T-helper 1 cell treated with Interleukin-12 subunit alpha and Interleukin-12 subunit beta and Interleukin-4 antibody, amounts not matched to agents 30 μg/mL and 1 μg/mL, for 36 hours (primary cell): Measurements from ENCODE around the gene KCTD2.

Experiments
- H3K27ac Mint-ChIP-seq: one replicate; pipeline ENCODE4 v1.8.0; 2021; ENCODE audit warnings: mild to moderate bottlenecking, mixed read lengths
- H3K27me3 Mint-ChIP-seq: one replicate; pipeline ENCODE4 v1.8.0; 2021; ENCODE audit warnings: low read depth, mixed read lengths
- H3K36me3 Mint-ChIP-seq: one replicate; pipeline ENCODE4 v1.8.0; 2021; ENCODE audit warnings: low read depth, mixed read lengths
- H3K4me1 Mint-ChIP-seq: one replicate; pipeline ENCODE4 v1.8.0; 2021; ENCODE audit warnings: low read depth, mixed read lengths
- H3K4me3 Mint-ChIP-seq: one replicate; pipeline ENCODE4 v1.8.0; 2021; ENCODE audit warnings: mild to moderate bottlenecking, moderate library complexity, mixed read lengths
- H3K9me3 Mint-ChIP-seq: one replicate; pipeline ENCODE4 v1.8.0; 2021; ENCODE audit warnings: mixed read lengths

The KCTD2 gene

DNA sequence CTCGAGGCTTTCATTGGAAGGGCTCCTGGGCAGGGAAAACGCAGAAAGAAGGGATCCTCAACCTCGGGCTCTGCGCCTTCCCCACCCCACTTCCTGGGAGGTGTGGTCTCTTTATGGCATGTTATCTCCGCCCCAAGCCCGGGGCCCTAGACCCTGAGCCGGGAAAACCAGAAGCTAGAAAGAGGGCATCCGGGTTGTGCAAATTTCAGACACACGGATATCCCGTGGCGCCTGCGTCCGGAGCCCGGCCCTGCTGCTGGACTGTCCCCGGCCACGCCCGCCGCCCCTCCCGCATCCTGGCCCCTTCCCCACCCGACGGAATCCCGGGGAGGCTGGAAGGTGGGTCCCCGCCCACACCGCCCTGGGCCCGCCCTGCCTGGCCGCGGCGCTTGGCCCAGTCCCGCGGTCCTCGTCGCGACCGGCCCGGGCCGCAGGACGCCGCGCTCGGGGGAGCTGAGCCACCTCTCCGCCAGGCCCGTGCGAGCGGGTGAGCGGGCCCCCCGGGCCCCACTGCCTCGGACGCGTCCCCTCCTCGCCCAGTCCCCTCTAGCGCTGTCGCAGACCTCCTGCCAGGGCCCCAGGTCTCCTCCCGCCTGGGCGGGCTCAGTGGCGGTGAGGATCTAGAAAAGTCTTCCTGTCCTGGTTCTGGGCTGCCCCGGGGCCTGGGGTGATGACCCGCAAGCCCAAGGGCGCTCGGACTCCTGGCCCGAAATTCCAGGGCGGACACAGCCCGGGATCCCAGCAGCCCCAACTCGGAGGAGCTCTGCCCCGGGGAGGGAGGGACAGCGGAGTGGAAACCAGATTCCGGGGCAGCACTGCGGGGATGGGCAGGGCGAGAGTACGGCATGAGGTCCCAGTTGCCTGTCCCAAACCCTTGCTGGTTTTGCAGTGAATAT is 40.8 kb downstream of the KCTD2 start, which contains the start of gene SLC16A5:
Gene SLC16A5 (plus strand): TSS at position 397 of the 896 bp plus-strand sequence. CDS start 5,683 bp downstream, outside the sequence.
- Mint-ChIP-seq H3K4me3 (peak within 1 kb of the TSS; percentile 75), H3K4me1 (peaks cover 31% of the 10 kb centered on the region), H3K36me3 (no peaks in the 10 kb centered on the region), H3K9me3 (no peaks in the 10 kb centered on the region), H3K27me3 (no peaks in the 10 kb centered on the region), H3K27ac (peak within 1 kb of the TSS; percentile 73)

- Mint-ChIP-seq H3K4me1 (peaks cover 31% of the 10 kb centered on the region), H3K4me3 (peak overlapping the region; percentile 49), H3K27me3 (no peaks in the 10 kb centered on the region), H3K27ac (peak overlapping the region; percentile 73), H3K36me3 (no peaks in the 10 kb centered on the region), H3K9me3 (no peaks in the 10 kb centered on the region)
Observed at GRCh38 chr17:75088465-75089417, 41.7 kb downstream of the KCTD2 start.

DNA sequence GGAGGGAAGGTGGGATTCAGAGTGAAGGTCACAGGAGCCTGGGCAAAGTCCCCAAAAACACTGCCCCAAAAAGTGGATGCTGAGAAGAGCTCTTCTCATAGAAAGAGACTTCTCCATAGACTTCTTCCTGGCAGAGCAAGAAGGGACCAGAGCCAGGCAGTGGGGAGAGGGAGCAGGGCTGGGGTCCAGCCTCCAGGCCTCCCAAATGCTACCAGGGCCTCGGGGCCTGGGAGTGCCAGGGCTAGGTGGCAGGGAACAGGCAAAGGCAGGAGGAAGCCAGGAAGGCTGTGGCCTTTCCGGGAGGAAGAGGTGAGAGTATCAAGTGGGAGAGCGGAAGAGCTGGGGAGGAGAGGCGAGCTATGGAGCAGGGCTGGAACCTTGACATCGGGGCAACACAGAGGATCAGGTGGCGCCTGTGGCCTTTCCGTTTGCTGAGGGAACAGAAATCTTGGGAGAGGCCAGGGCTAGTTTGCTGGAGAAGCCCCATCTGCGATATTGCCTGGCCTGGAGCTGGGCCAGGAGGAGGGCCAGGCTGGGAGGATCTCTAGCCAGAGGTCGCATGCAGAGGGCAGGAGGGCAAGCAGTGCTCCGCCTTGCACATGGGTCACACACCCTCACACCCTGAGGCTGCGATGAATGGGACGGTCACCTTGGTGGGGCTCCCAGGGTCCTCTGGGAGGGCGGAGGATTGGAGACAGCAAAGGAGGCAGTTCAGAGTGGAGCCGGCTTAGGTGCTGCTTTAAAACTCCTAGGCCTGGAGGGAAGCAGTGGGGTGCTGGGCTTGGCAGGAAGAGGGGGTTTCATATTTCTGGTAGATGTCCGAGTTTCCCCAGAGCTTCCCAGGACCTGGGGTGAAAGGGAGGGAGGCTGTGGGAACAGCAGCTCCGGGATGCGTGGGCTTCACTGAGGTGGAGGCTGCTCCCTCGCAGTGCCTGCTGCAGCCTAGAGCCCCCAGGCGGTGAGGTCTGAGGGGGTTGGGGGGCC is 44.1 kb downstream of the KCTD2 start:
- no peaks in the 10 kb centered on the region for H3K36me3 Mint-ChIP-seq
- H3K9me3 Mint-ChIP-seq: no peaks in the 10 kb centered on the region
- H3K4me1 Mint-ChIP-seq: peaks cover 29% of the 10 kb centered on the region
- no peaks in the 10 kb centered on the region for H3K27me3 Mint-ChIP-seq
- no peak overlapping the region for H3K27ac Mint-ChIP-seq
- H3K4me3 Mint-ChIP-seq: no peak overlapping the region

DNA sequence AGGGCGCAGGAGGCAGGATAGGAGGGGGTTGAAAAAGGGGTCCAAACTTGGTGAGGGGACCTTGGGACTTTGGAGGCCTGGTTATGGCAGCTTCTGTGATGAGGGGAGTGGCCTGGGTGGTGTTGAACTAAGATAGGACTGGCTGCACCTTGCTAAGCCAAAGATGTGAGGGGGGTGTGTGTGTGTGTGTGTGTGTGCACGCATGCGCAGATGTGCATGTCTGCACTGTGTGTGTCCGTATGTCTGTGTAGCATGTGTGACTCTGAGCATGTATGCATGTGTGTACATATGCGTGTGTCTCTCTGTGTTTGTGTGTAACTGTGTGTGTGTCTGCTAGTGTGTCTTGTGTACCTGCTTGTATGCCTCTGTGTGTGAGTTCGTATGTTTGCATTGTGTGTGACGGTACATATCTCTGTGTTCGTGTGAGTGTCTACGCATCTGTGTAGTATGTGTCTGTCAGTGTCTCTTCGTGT is 44.9 kb downstream of the KCTD2 start:
- no peaks in the 10 kb centered on the region for H3K36me3 Mint-ChIP-seq
- peaks cover 24% of the 10 kb centered on the region for H3K4me1 Mint-ChIP-seq

DNA sequence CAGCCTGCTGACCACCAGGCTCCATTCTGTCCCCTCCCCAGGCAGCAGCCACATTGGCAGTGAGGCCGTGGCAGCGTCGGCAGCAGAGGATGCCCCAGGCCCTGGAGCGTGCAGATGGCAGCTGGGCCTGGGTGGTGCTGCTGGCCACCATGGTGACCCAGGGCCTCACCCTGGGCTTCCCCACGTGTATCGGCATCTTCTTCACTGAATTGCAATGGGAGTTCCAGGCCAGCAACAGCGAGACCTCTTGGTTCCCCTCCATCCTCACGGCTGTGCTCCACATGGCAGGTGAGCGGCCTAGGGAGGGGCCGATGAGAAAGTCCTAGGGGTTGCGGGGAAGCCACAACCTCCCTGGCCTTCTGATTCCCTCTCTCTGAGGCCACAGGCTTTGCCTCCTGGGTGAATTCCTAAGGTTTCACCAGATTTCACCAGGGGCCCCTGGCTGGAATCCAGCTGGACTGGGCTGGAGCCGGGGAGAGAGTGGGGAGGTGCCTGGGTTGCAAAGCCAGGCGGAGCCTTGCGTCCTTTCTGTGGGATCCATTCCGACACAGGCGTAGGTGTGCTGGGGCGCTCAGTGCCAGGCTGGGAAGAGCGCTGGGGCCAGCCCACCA is 46.6 kb downstream of the KCTD2 start:
- H3K9me3 Mint-ChIP-seq: no peaks in the 10 kb centered on the region
- no peaks in the 10 kb centered on the region for H3K36me3 Mint-ChIP-seq
- no peaks in the 10 kb centered on the region for H3K27me3 Mint-ChIP-seq
- peaks cover 20% of the 10 kb centered on the region for H3K4me1 Mint-ChIP-seq
- H3K27ac Mint-ChIP-seq: no peak overlapping the region
- no peak overlapping the region for H3K4me3 Mint-ChIP-seq

More for the DNA sequence above, 44.9 kb downstream of the KCTD2 start:
- no peak overlapping the region for H3K27ac Mint-ChIP-seq
- H3K9me3 Mint-ChIP-seq: no peaks in the 10 kb centered on the region
- H3K27me3 Mint-ChIP-seq: no peaks in the 10 kb centered on the region
- no peak overlapping the region for H3K4me3 Mint-ChIP-seq

DNA sequence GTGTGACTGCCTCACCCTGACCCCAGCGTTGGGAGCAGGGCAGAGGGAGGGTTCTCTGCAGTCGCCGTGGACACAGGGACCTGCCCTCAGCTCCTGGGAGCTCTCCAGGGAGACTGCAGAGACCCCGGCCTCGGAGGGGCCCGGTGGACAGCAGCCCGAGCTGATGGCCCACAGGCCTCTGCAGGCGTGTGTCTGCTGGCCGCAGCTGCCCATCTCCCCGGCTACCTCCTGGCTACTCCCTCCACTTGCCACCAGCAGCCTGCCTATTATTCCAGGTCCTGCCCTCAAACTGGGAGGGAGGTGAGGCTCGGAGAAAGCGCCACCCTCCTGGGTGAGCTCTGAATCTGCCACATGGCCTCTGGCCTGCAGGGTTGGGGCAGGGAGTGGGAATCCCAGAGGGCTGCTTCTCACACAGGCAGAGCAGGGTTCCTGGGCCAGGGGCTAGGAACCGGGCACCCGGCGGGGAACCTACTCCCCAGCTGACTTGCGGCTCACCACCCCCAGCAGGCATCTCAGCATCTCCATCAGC is 47.9 kb downstream of the KCTD2 start:
- no peaks in the 10 kb centered on the region for H3K27me3 Mint-ChIP-seq
- peaks cover 7% of the 10 kb centered on the region for H3K4me1 Mint-ChIP-seq
- H3K9me3 Mint-ChIP-seq: no peaks in the 10 kb centered on the region

DNA sequence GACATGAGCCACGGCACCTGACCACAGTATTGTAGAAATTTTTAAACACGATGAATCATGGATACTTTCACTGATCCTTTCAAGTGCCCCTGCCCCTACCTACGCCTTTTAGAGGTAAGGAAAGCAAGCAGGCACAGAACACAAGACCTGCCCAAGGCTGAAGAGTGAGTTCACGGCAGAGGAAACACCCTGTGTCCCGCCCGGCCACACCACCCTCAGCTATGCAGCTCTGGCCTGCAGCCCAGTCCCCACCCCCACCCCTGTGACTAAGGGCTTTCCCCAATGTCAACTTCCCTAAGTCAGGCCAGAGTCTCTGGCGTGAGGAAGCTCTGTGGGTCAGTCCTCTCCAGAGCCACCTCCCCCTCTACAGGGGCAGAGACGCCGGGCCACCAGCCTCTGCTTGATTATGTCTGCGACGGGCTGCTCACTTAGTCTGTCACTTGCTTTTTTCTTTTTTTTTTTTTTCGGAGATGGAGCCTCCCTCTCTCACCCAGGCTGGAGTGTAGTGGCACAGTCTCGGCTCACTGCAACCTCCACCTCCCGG is 49.1 kb downstream of the KCTD2 start:
- no peak overlapping the region for H3K27ac Mint-ChIP-seq
- no peak overlapping the region for H3K4me3 Mint-ChIP-seq
- no peaks in the 10 kb centered on the region for H3K27me3 Mint-ChIP-seq
- H3K36me3 Mint-ChIP-seq: peaks cover 1% of the 10 kb centered on the region
- H3K4me1 Mint-ChIP-seq: peaks cover 6% of the 10 kb centered on the region
- H3K9me3 Mint-ChIP-seq: no peaks in the 10 kb centered on the region

More for the DNA sequence above, 47.9 kb downstream of the KCTD2 start:
- Mint-ChIP-seq H3K27ac (no peak overlapping the region), H3K36me3 (peaks cover 1% of the 10 kb centered on the region), H3K4me3 (no peak overlapping the region)

DNA sequence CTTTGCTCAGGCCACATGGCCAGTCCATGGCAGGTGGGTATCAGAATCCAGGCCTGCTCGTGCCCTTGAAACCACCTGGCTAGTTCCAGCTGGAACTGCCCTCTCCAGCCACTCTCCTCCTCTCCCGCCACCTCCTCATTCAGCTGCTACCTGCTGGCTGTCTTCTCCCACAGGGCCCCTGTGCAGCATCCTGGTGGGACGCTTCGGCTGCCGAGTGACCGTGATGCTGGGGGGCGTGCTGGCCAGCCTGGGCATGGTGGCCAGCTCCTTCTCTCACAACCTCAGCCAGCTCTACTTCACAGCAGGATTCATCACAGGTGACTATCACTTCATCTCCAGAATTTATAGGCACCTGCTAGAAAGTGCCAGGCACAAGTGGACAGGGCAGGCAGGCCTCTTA is 50.8 kb downstream of the KCTD2 start:
- H3K27me3 Mint-ChIP-seq: no peaks in the 10 kb centered on the region
- no peaks in the 10 kb centered on the region for H3K9me3 Mint-ChIP-seq
- H3K4me3 Mint-ChIP-seq: no peak overlapping the region
- peaks cover 1% of the 10 kb centered on the region for H3K36me3 Mint-ChIP-seq
- peaks cover 4% of the 10 kb centered on the region for H3K4me1 Mint-ChIP-seq
- H3K27ac Mint-ChIP-seq: no peak overlapping the region

- H3K36me3 Mint-ChIP-seq: peaks cover 1% of the 10 kb centered on the region
- H3K9me3 Mint-ChIP-seq: no peaks in the 10 kb centered on the region
- no peak overlapping the region for H3K27ac Mint-ChIP-seq
- no peaks in the 10 kb centered on the region for H3K27me3 Mint-ChIP-seq
- no peak overlapping the region for H3K4me3 Mint-ChIP-seq
- peaks cover 4% of the 10 kb centered on the region for H3K4me1 Mint-ChIP-seq
Observed at GRCh38 chr17:75098861-75099260, 51.8 kb downstream of the KCTD2 start.

DNA sequence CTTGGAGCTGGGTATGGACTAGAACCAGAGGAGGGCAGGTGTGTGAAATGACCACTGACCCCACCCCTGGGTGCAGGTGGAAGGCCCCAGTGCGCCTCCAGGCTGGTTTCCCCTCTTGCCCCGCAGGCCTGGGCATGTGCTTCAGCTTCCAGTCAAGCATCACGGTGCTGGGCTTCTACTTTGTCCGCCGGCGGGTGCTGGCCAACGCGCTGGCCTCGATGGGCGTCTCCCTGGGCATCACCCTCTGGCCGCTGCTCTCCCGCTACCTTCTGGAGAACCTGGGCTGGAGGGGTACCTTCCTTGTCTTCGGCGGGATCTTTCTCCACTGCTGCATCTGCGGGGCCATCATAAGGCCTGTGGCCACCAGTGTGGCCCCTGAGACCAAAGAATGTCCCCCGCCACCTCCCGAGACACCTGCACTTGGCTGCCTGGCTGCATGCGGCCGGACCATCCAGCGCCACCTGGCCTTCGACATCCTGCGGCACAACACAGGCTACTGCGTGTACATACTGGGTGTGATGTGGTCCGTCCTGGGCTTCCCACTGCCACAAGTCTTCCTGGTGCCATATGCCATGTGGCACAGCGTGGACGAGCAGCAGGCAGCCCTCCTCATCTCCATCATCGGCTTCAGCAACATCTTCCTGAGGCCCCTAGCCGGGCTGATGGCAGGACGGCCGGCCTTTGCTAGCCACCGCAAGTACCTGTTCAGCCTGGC is 53.0 kb downstream of the KCTD2 start:
- H3K27me3 Mint-ChIP-seq: no peaks in the 10 kb centered on the region
- no peaks in the 10 kb centered on the region for H3K9me3 Mint-ChIP-seq
- H3K36me3 Mint-ChIP-seq: peaks cover 1% of the 10 kb centered on the region
- H3K4me3 Mint-ChIP-seq: no peak overlapping the region
- no peak overlapping the region for H3K27ac Mint-ChIP-seq
- H3K4me1 Mint-ChIP-seq: peaks cover 4% of the 10 kb centered on the region

- Mint-ChIP-seq H3K27ac (no peak overlapping the region), H3K4me3 (no peak overlapping the region), H3K9me3 (no peaks in the 10 kb centered on the region), H3K27me3 (no peaks in the 10 kb centered on the region), H3K4me1 (peaks cover 5% of the 10 kb centered on the region), H3K36me3 (peaks cover 1% of the 10 kb centered on the region)
Observed at GRCh38 chr17:75102385-75102821, 55.4 kb downstream of the KCTD2 start.
